Calu3 (cell line): ENCODE measurements around the gene ZNF664. TPM values are rescaled to one million over a fixed set of nuclear protein-coding genes. Genes with fewer than 3 reads are reported as not detected.

Experiments used
- BruUV-seq: library from RNA; stranded (reverse); fragments of 400-500 nt; replicated peaks from 2 replicates; lab custom pipeline; 2021; lab: Mats Ljungman, UMichigan
- CTCF ChIA-PET: fragments of 300-600 bp; sonication (Branson Sonifier 250); formaldehyde crosslinking; loops from one replicate; lab custom pipeline; 2022; ENCODE audit warnings: antibody characterized with exemption; lab: Charles Lee
- DNase-seq: peaks from one replicate; pipeline ENCODE4 v3.0.0; 2022
- H3K27ac Mint-ChIP-seq: one replicate; pipeline ENCODE4 v1.8.0; 2022; ENCODE audit warnings: mixed read lengths; ENCODE audit not compliant: unreplicated experiment
- H3K27me3 Mint-ChIP-seq: one replicate; pipeline ENCODE4 v1.8.0; 2022; ENCODE audit warnings: mixed read lengths; ENCODE audit not compliant: unreplicated experiment
- H3K36me3 Mint-ChIP-seq: one replicate; pipeline ENCODE4 v1.8.0; 2022; ENCODE audit warnings: mild to moderate bottlenecking, moderate library complexity, mixed read lengths; ENCODE audit not compliant: insufficient read depth, unreplicated experiment
- H3K4me1 Mint-ChIP-seq: one replicate; pipeline ENCODE4 v1.8.0; 2022; ENCODE audit warnings: mild to moderate bottlenecking, low read depth, mixed read lengths; ENCODE audit not compliant: unreplicated experiment
- H3K4me3 Mint-ChIP-seq: one replicate; pipeline ENCODE4 v1.8.0; 2022; ENCODE audit warnings: mild to moderate bottlenecking, low read depth, moderate library complexity, mixed read lengths; ENCODE audit not compliant: unreplicated experiment
- H3K9me3 Mint-ChIP-seq: one replicate; pipeline ENCODE4 v1.8.0; 2022; ENCODE audit warnings: low read depth, mixed read lengths; ENCODE audit not compliant: unreplicated experiment
- intact Hi-C: fragments of 100-400 bp; cut with micrococcal nuclease; formaldehyde crosslinking; loops from one replicate; pipeline ENCODE4 v1.10.0; 2022; ENCODE audit not compliant: unreplicated experiment
- total RNA-seq: library from RNA; stranded (reverse); gene quantifications from 2 replicates; pipeline ENCODE4 v1.2.3, GENCODE V29; 2022
- TF ChIP-seq, protein P1 (sequence below): fragments of 200-600 bp; IDR thresholded peaks from one replicate; pipeline ENCODE4 v1.8.0; 2022; ENCODE audit warnings: antibody characterized with exemption; ENCODE audit not compliant: unreplicated experiment

ZNF664 gene
- total RNA-seq, 1 experiment from 2014 or later = 130 TPM

DNA sequence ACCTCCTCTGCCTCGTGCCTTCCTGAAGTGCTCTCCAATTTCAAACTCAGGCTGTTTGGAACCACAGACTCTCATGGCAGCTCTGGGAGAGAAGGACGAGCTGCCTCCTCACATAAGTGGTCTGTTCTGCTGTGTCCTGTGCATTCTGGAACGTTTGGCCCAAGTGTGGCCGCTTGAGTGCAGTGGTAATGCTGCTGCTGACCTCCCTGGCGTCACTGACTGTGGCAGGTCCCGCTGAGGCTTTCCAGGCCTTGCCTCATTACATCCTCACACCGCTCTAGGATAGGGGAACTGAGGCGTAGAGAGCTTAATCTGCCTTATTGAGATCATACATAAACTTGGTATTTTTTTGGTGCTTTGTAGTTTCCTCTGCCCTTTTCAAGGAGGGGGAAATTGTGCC is 14.6 kb upstream of the ZNF664 start:
- intact Hi-C loops = no loop called here
- Mint-ChIP-seq H3K36me3 (no peaks in the 10 kb centered on the region), H3K27me3 (no peaks in the 10 kb centered on the region), H3K9me3 (no peaks in the 10 kb centered on the region), H3K4me3 (no peak overlapping the region), H3K27ac (no peak overlapping the region), H3K4me1 (no peaks in the 10 kb centered on the region)
- BruUV-seq = no TSS peak
- DNase-seq = no peak
- TF ChIP-seq, protein P1, sequence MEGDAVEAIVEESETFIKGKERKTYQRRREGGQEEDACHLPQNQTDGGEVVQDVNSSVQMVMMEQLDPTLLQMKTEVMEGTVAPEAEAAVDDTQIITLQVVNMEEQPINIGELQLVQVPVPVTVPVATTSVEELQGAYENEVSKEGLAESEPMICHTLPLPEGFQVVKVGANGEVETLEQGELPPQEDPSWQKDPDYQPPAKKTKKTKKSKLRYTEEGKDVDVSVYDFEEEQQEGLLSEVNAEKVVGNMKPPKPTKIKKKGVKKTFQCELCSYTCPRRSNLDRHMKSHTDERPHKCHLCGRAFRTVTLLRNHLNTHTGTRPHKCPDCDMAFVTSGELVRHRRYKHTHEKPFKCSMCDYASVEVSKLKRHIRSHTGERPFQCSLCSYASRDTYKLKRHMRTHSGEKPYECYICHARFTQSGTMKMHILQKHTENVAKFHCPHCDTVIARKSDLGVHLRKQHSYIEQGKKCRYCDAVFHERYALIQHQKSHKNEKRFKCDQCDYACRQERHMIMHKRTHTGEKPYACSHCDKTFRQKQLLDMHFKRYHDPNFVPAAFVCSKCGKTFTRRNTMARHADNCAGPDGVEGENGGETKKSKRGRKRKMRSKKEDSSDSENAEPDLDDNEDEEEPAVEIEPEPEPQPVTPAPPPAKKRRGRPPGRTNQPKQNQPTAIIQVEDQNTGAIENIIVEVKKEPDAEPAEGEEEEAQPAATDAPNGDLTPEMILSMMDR = no peak
- CTCF ChIA-PET = no interaction called here

GRCh38 chr12:123958876-123959275 is 14.1 kb upstream of the ZNF664 start:
- H3K9me3 Mint-ChIP-seq = no peaks in the 10 kb centered on the region
- no peaks in the 10 kb centered on the region for H3K27me3 Mint-ChIP-seq
- no peaks in the 10 kb centered on the region for H3K36me3 Mint-ChIP-seq
- intact Hi-C loops = no loop called here
- no peak overlapping the region for H3K4me3 Mint-ChIP-seq
- H3K27ac Mint-ChIP-seq = no peak overlapping the region
- H3K4me1 Mint-ChIP-seq = no peaks in the 10 kb centered on the region
- DNase-seq = no peak
- TF ChIP-seq, protein P1 = no peak
- CTCF ChIA-PET = no interaction called here
- no TSS peak for BruUV-seq

DNA sequence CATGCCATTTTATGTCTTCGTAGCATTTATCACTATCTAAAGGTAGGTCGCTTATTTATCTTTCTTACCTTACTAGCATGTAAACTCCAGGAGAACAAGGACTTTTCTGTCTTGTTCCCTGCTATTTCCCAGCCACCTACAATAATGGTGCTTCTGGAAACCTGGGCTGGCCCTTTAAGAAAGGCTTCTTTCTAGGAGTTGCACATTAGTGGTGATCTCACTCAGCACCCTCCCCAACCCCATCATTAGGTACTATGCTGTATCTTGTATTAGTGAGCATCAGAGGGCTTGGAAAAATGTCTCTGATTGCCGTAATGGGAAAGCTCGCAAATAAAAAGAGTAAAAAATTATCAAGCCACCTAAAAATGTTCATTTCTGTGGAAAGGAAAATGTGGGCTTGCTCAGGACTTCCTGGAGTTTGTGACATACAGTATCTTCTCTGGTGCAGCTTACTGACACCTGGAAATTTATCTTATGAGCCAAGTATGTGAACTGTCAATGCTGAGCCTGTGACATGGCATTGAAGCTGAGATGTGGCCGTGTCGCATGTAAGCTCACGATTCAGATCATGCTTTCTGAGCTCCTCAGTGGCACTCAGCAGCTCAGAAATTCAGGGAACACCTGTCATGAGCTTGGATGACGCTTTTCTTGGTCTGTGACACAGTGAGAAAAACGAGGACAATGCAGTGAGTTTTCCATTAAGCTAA is 12.8 kb upstream of the ZNF664 start:
- no peak overlapping the region for H3K27ac Mint-ChIP-seq
- H3K36me3 Mint-ChIP-seq = no peaks in the 10 kb centered on the region
- no TSS peak for BruUV-seq
- intact Hi-C loops = no loop called here
- H3K27me3 Mint-ChIP-seq = no peaks in the 10 kb centered on the region
- H3K4me1 Mint-ChIP-seq = no peaks in the 10 kb centered on the region
- H3K4me3 Mint-ChIP-seq = no peak overlapping the region
- CTCF ChIA-PET = no interaction called here
- TF ChIP-seq, protein P1 = no peak
- H3K9me3 Mint-ChIP-seq = no peaks in the 10 kb centered on the region
- DNase-seq = no peak

DNA sequence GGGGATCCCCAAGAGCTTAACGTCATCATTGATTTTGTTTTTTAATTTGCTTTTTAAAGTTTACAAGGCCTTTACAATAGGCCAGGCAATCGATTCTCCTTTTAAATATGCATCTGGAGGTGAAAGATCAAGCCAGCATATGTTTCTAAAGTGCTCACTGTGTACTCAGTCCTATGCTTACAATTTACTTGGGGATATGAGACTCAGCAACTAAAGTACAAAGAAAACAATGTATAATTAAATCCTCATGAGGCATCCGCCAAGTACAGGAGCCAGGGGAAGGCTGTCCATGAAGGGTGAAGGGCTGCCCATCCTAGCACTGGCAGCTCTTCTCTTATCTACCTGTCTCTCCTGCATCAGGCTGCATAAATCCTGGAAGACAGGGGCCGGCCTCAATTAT is 12.2 kb upstream of the ZNF664 start:
- Mint-ChIP-seq H3K27me3 (no peaks in the 10 kb centered on the region), H3K27ac (no peak overlapping the region), H3K4me1 (no peaks in the 10 kb centered on the region), H3K36me3 (no peaks in the 10 kb centered on the region), H3K4me3 (no peak overlapping the region), H3K9me3 (no peaks in the 10 kb centered on the region)
- CTCF ChIA-PET = no interaction called here
- TF ChIP-seq, protein P1 = no peak
- BruUV-seq = no TSS peak
- DNase-seq = no peak
- intact Hi-C loops = no loop called here
